ENCODE data around the gene HOXA11.

HOXA11 gene

DNA sequence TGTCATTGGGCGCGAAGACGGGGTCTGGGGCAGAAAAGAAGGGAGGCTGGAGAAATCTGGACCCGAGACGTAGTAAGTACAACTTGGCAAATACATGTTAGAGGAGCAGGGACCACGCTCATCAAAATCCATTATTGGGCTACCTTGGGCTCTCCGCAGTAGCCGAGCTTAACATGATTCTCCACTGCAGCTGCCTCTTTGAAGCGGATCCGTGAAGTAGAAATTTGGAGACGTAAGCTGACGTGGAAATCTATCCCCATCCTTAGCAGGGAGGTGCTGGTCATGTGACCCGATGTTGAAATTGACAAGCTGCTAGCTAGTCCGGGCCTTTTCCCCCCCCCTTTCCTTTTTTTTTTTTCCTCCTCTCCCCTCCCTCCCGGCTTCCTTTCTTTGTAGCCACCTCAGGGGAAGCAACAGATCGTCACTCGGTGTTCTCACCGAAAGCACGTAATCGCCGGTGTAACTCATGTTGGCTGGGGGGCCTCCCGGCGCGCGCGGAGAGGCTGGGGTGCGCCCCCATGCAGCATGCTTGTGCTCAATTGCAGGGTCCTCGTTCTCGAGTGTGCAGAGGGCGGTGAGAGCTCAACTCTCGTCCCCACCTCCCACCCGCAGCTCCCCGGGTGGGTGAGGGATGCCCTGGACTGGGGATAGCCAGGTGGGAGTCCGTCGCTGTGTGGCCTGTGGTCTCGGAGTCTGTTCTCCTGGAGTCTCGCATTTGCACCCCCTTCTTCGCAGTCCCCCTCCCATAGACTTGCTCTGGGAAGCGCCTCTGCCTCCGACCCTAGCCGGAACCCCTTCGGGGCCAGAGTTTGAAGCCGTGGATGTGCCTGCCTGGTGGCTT, at the start of gene HOXA11:
Gene HOXA11 (minus strand): TSS at position 220 of the 841 bp plus-strand sequence. CDS start 88 bp downstream, at position 132.
- DNase-seq = peak; percentile 82

DNA sequence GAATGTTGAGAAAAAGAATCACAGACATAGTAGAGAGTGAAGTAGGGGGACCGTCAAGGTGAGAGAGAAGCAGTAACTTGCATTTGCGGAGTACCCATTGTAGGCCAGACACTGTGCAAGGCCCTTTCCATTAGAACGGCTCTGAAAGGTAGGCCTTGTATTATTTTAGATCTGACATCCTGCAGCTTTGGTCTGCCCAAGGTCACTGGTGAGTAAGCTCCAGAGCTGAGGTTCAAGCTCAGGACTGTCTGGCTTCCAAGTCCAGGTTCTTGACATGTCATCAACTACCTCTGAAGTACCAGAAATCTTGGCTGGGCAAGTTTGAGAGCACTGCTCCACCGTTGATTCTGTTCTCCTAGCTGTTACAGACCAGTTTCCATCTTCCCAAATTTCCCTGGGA, 44.4 kb upstream of the HOXA11 start:
- DNase-seq = no peak

DNA sequence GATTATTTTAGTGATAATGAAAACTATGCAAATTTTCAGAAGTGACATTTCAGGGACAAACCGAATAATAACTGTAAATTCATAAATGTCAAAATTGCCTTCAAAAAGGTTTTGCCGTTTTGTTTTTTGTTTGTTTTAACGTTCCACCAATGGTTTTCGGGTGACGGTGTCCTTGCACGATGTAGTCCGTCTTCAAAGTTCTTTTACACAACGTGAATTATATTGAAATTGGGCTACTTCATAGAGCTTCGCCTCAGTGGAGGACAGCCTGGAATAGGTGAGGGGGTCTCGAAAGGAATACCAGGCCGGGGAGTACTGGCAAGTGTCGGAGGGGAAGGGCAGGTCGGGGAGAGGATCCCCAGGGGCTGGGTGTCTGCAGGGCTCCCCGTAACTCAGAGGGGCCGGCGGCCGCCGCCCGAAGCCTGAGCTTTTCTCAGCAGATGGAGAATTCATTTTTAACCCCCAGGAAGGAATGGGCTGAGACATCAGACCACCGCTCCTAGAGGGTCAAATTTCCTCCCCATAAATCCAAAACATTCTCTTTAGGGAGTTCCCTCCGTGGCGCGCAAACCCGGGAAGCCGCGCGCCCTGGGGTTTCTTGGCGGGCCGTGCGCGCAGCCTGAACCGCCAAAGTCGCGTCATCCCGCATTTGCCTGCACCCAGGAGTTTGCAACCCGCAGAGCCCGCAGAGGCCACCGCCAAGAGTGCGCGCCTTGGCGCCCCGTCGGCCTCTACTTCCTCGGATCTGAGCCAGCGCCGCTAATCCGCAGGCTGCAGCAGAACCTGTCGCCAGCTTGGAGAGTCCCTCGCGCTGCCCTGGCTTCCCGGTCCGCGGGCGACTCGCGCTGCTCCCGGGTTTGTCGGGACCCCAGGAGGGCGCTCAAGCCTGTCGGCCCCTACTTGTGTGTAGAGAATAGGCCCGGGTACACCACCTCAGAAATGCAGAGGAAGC, 40.2 kb upstream of the HOXA11 start:
- no peak for DNase-seq

DNA sequence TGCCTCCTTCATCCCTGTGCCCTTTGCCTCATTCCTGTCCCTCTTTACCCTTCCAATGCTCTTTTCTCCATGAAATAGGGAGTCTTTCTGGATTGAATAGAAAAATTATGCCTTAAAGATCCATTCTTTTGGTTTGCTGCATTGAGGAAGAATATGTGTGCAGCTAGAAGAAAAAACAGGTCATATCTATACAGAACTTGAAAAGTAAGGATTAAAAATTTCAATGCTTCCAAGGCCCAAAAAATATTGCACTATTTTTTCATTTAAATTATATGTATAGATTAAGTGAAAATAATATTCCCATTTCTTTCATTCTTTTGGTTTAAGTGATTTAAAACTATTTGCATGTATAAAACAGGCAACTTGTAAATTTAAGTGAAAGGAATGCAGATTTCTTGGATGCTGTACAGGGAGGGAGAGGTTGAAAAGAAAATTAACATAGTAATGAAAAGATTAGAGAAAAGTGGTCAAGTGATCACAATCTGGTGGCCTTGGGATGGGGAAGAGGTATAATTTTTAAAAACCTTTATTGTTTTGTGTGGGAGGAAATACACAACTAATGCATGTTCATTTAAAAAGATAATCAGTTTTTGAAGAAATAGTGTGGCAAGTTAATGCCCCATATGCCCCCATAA, 39.0 kb upstream of the HOXA11 start:
- DNase-seq = no peak

DNA sequence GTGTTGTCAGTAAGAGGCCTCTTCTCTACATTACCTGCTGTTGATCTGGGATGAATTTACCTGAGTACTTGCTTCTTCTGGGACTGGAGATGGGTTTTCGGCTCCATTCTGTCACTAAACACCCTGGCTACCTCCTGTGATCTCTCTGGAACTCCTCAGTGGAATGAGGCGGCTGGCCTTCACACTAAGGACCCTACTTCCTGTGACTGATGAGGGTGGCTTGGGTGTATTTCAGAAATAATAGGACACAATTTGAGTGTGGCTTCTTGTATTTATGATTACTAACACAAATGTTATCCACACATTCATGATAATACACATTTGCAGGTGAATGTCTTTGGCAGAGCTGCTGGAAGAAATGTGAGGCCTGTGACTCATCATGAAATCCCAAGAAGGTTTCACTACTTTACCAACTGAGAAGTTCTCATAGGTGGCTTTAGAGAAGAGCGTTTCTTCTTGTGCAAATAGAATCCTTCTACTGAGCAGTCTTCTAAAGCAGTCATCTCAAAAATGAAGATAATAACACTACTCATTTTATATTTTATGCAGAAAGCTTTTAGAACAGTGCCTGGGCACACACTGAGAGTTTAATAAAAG, 36.3 kb upstream of the HOXA11 start:
- DNase-seq = no peak

DNA sequence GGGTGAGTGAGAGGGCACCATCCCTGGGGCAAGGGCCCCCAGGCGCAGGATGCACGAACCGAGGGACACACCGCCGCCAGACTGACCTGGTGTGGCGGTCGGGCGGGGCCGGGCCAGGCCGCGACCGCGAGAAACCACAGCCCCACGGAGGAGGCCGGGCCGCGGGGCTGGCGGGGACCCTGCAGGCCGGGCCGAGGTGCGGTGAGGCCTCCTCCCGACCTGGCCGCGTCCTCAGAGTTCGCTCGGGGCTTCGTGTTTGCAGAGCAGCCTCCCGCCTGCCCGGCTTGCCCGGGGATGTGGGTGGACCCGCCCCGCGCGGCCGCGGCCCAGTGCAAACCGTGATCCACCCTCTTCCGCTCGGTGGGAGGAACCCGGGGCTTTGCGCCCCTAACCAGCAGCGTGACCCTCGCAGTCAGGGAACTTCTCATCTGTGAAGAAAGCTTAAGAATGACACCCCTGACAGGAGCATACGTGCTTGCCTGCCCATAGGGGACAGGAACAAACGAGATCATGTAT, 35.5 kb upstream of the HOXA11 start:
- DNase-seq = no peak

DNA sequence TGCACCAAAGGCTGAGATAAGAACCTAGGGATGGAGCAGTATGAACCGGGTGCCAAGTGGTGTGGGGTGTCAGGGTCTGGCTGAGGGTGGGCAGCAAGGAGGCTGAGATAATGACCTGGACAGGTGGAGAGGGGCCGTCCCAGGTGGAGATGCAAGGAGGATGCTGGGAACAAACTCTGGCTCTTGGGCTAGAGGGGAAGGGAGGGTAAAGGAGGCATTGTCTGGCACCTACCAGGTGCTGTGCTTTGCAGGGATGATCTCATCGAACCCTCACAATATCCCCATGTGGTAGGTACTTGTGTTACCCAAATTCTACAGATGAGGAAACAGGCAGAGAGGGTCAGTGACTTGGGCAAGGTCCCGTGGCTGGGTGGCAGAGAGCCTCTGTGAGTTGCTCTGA, 34.8 kb upstream of the HOXA11 start:
- DNase-seq = no peak

DNA sequence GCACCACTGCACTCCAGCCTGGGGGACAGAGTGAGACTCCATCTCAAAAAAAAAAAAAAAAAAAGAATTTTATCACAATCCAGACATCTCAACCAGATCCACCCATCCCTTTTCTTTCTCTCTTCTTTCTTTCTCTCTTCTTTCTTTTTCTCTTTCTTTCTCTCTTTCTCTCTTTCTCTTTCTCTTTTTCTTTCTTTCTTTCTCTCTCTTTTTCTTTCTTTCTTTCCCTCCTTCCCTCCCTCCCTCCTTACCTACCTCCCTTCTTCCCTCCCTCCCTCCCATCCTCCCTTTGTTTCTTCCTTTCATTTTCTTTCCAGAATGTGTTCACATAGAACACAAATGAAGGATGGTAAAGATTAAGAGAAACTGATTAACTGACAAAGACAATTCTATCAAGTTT, 32.9 kb upstream of the HOXA11 start:
- no peak for DNase-seq

DNA sequence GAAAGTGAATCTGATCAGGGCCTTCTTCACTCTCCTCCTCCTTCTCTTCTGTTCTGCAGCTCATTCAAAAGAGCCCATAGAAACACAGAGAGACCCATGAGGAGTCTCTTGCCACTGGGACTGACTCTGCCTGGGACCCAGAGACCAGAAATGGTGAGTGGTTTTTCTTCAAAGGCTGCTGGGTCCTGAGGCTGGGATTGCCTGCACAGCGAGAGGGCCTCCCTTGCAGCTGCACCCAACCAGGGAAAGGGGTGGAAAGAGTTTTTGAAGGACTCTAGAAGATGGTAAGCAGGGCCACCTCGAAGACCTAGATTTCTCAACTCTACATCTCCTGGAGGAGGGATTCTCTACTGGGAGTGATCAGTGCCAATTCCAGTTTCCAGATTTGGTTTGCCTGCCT, 30.3 kb upstream of the HOXA11 start:
- no peak for DNase-seq

DNA sequence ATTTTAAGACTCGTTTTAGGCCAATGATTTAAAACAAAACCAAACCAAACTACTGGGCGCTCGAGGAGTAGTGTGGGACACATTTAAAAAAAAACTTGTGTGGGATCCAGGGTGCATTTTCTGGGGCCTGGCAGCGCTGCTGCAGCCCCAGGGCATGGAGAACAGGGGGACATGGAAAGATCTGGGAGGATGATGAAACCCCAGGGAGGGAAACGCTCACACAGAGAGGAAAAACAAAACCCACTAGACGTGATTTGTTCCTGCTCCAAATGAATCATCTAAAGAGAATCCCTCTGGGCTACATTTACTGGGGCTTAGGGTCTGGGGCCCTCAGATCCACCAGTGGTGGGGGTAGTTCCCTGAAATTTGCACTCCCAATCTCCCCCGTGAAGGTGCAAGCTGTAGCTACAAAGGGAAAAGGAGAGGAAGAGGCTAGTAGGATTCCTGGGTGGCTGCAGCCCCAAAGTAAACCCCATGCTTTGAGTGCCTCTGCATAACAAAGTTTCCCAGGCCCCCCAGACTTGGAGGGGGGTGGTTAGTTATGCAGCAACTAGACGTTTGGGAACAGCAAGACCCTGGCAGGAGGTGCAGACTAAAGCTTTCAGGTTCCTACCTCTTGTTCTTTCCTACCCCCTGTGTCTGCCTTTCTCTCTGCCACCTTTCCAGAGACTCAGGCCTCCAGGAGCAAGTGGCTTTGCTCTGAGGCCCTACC, 29.4 kb upstream of the HOXA11 start:
- DNase-seq = no peak

DNA sequence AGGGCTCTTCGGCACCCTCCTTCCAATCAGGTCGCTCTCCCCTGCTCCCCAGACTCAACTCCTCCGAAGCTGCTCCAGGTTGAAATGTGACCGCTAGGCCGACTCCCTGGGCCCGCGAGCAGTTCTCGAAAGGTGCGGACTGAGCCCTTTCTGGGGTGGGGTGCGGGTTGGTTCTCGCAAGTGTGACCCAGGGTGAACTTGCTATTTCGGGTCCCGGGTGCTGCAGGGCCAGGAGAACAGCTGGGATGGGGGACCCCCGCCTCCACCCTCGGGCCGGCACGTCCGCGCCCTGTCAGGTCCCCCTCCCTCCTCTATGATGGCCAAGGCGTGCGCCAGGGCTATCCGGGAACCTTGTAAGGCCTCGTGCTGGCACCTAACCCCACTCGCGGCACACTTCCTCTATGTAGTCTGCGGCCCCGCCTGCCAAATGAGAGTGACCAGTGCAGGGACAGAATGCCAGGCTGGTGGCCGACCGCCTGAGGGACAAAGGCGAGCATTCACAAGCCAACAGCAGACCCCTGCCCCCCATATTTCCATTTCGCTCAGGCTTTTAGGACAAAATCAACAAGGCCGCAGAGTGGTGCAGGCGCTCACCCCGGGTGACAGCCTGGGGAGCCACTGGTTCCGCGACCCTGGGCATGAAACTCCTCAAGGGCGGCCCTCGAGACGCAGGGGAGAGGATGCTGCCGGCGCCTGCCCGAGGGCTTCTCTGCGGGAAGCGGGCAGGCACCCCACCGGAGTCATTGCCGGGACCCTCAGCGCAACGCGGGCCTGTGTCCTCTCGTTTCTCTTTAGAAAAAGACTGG, 28.6 kb upstream of the HOXA11 start:
- no peak for DNase-seq

DNA sequence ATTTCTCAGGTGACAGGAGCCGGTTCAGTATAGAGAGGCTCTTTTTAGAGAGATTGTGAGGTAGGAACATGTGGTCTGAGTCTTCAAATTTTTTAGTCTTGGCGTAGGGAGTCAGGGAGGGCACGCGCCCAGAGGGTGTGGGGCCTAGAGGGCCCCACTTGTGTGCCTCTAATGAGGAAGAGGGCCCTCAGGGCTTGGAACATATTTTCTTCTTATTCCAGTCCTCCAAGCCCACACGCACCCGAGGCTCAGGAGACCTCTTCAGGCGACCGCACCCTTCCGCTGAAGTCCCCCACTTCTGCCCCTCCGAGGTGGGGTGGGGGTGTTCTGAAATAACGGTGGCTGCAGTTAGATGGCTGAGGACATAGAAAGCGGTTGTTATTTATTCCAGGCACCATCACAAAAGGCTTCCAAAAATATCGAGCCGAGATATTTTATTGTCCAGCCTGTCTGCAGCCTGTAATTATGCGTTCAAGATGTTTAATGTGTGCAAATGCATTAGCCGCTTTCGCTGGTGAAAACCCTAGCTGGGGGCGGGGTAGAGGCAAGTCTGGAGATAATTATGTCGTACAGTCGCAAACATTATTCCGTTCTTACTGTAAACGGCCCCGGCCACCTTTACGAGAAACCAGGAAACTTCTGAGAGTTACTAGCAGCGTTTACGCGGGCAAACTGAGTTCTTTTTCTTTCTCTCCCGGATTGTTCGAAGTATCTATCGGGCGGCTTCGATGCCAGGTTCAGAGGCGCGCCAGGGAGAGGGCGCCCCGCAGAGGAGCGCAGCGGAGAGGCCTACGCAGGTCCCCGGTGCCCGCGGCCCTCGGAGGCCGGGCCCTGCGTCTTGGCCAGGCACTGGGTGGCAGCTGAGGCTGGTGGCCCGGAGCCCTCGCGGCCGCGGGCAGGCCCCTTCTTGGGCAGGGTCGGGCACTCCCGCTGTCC, 27.7 kb upstream of the HOXA11 start:
- DNase-seq = no peak

DNA sequence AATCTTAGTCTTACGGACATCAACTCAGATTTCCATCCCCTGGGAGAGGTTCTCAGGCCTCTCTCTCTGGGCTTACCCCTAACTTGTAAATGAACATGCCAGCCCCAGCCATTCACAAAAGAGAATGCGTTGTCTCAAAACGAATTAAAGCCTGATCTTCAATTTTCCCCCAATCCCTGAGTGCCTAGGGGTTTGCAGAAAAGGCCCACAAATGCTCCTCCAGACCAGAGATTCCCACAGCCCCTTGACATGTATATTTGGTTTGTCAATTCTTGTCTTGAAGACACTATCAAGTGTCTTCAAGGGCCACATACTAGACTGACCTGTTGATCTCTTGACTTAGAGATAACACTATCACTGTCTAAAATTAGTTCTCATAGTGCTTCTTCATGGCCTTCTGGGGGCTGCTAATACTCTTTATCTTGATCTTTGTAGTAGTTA, 26.8 kb upstream of the HOXA11 start:
- no peak for DNase-seq

DNA sequence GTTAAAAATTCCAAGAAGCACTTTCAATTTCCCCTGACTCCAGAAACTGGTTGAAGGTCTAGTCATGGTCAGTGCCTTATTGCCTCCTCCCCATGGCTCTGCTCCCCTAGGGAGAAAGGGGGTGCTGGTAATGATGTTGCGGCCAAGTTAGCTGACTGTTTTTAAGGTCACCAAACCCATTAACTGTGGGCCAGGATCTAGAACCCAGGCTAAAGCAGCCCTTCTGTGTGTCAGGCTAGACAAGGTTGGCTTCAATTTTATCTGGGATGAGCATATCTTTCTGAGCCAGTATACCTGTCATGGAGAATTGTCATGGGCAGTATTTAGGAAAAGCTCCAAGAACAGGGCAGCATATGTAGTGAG, 26.0 kb upstream of the HOXA11 start:
- no peak for DNase-seq

DNA sequence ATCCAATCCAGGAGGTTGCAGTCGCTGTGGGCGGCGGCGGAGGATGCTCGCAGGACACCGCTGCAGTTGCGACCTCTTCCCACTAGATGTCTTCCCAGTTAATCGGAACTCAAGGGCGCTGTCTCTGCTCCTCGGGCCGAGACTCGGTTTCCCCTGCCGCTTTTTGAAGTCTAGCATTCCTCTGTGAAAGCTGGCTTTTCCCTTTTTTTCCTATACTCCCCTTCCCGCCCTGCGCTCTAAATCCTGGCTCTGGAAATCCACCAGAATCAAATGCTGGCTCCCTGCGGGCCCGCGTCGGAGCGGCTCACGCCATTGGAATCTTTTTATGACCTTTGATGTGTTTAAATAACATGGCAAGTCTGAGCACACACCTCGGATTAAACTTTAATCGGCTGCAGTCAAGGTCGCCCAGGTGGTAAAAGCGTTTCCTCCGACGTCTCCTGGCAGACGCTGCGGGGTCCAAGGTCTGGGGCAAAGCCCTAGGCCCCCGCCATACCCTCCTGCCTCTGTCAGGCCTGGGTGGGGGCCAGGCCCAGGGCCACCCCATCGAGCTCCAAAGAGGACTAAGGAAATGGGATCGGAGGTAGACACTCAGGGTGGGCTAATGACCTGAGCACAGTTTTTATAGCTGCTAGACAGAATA, 25.5 kb upstream of the HOXA11 start:
- DNase-seq = peak; percentile 57

DNA sequence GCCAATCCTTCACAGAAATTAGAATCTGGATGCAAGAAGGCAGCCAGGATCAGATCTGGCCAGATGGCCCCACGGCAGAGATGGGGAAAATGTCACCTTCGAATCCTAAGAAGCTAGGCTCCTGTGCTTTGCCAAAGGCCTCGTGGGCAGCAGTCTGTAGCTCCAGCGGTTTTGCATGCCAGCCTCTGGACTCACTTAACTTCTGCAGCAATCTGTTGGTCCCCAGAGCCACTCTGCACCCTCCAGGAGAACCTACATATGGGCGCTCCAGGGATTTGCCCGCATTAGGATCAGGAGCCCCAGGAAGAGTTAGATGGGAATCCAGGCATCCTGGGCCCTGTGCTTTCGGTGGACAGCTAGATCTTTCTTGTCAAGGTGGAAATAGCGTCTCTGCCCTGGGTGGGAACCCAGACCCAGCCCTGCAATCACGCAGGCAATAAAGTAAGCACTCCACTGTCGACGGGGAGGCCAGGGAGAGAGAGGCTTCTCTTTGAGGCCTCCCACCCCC, 25.0 kb upstream of the HOXA11 start:
- no peak for DNase-seq

DNA sequence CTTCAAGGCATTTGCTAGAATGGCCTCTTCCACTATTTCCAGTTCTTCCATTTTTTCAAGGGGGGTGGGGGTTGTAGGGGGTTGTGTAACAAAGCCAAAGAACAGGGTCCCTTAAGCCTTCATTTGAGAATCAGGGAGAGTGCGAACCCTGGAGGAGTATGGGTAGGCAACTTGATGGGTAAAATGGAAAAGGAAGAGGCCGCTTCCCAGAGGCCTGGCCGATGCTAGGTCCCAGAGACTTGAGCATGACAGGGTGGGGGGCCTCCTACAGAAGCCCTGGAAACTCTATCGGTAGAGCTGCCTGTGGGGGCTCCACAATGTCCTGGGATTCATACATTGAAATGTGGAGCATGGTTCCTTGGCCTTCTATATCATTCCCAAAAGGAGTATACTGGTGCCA, 24.0 kb upstream of the HOXA11 start:
- no peak for DNase-seq

DNA sequence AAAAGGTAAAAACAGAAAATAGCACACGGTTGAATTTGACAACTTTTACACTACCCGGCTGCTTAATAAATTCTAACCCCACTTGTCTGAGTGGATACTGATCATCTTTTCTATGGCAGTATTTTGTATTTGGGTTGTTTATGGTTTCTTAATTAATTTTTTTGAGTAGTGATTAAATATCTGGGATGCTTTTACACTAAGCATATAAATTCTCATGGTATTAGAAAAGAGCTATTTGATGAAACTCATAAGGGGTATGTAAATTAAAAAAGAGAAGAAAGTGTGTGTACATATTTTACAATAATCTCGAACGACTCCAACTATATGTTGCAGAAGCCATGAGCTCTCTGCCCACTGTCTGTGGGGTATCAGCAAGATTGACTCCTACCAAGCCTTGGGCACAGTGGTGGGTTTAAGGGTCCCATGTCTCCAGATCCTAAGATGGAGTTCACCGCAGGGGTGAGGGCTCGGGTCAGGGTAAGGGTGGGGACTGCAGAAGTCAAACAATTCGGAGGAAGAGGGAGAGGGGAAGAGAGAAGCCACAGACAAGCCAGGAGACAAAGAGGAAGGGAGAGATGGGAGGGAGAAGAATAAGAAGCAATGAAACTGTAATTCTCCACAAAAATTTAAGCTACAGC, 22.4 kb upstream of the HOXA11 start:
- no peak for DNase-seq
